Measurements from ENCODE around the gene SYT1. TPM values are rescaled to one million over a fixed set of nuclear protein-coding genes. Genes with fewer than 3 reads are reported as not detected.

SYT1 gene
- total and polyA plus RNA-seq, 10 donors, result 0.56 to 7.3 (median 2.6) TPM

DNA sequence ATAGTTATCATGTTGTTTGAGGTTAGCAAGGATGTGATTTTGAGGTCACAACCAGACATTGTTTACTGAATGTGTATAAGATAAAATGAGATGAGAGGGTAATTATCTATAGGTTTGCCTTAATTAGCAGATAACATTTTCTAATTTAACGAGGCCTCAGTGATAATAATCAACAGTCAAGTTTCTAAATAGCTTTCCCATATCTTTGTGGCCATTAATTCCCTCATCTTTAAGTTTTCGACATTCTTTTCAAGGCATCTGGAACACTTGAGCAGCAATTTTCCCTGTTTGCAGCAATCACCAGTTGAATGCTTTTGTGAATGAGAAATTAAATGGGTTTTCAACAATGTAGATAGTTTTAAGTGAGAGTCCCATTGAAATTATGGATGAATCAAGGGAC, 304.1 kb downstream of the SYT1 start:
- intact Hi-C loops (cut with DNase I; ENCODE audit: low total_unique reads), result no loop called here
- Histone ChIP-seq H3K27ac (no peak overlapping the region), H3K36me3 (no peaks in the 10 kb centered on the region), H3K4me1 (no peaks in the 10 kb centered on the region), H3K4me3 (no peak overlapping the region), H3K27me3 (replicated peaks in 1 of 7) (no peaks in the 10 kb centered on the region), H3K9me3 (peaks cover 0 to 11% (median 4%) of the 10 kb centered on the region in 8 donors)
- WGBS, 5 donors, result 63 to 79% (median 70%) methylated on average over 2 of the region's 2 CpGs
- TF ChIP-seq POLR2A (IDR thresholded peaks at IDR 0.05) (no peak), POLR2AphosphoS5 (IDR thresholded peaks at IDR 0.05) (no peak)
- TF ChIP-seq, protein P1, sequence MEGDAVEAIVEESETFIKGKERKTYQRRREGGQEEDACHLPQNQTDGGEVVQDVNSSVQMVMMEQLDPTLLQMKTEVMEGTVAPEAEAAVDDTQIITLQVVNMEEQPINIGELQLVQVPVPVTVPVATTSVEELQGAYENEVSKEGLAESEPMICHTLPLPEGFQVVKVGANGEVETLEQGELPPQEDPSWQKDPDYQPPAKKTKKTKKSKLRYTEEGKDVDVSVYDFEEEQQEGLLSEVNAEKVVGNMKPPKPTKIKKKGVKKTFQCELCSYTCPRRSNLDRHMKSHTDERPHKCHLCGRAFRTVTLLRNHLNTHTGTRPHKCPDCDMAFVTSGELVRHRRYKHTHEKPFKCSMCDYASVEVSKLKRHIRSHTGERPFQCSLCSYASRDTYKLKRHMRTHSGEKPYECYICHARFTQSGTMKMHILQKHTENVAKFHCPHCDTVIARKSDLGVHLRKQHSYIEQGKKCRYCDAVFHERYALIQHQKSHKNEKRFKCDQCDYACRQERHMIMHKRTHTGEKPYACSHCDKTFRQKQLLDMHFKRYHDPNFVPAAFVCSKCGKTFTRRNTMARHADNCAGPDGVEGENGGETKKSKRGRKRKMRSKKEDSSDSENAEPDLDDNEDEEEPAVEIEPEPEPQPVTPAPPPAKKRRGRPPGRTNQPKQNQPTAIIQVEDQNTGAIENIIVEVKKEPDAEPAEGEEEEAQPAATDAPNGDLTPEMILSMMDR (IDR thresholded peaks at IDR 0.05 in 8 of 11, conservative IDR thresholded peaks at IDR 0.05 in 3 of 11), result no peak
- DNase-seq, result no peak

DNA sequence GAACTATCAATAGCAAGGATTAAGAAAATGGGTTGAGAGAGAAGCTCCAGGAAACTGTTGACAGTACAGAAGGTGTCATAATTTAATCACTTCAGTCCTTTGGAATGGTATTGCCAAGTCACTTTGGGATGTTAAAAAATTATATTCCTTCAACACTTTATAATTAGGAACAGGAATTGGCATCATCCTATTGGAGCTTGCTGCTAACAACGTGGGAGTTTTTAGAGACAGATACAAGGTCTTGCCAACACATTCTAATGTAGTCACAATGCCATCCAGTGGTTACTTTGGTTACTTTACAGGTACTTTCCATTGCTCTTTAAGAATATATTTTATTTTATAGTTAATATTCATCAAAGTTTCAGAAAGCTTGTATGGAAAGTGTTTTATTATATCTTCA, 310.1 kb downstream of the SYT1 start:
- H3K4me1 ChIP-seq, result no peaks in the 10 kb centered on the region
- peaks cover 0 to 11% (median 4%) of the 10 kb centered on the region in 8 donors for H3K9me3 ChIP-seq
- no peak overlapping the region for H3K4me3 ChIP-seq
- no peaks in the 10 kb centered on the region for H3K27me3 ChIP-seq (replicated peaks in 1 of 7)
- TF ChIP-seq, protein P1 (IDR thresholded peaks at IDR 0.05 in 8 of 11, conservative IDR thresholded peaks at IDR 0.05 in 3 of 11), result no peak
- TF ChIP-seq POLR2A (IDR thresholded peaks at IDR 0.05), result no peak
- no peak for TF ChIP-seq POLR2AphosphoS5 (IDR thresholded peaks at IDR 0.05)
- H3K27ac ChIP-seq, result no peak overlapping the region
- no peak for DNase-seq
- 5 to 18% (median 13%) methylated on average over 1 of the region's 1 CpG for WGBS, 5 donors
- intact Hi-C loops (cut with DNase I; ENCODE audit: low total_unique reads), result no loop called here
- H3K36me3 ChIP-seq, result no peaks in the 10 kb centered on the region

DNA sequence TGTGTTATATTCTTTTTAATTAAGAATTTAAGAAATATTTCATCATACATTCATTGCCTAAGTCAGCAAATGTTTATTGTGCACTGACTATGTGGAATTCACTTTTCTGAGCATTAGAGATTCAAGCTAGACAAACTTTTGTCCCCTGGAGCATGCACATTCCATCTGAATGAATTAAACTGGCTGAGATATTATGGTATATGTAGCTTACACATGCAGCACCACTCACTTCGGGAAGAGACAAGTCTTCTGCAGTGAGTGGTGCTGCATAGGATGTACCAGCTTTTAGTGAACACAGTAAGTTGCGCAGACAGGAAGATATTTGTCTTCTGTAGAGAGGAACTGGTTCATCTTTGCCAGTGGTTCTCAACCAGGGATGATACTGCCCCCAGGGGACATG, 318.4 kb downstream of the SYT1 start:
- WGBS, 5 donors, result 82 to 90% (median 86%) methylated on average over 2 of the region's 2 CpGs
- no peaks in the 10 kb centered on the region for H3K27me3 ChIP-seq (replicated peaks in 1 of 7)
- no peak for TF ChIP-seq POLR2AphosphoS5 (IDR thresholded peaks at IDR 0.05)
- TF ChIP-seq, protein P1 (IDR thresholded peaks at IDR 0.05 in 8 of 11, conservative IDR thresholded peaks at IDR 0.05 in 3 of 11), result no peak
- TF ChIP-seq POLR2A (IDR thresholded peaks at IDR 0.05), result no peak
- H3K4me3 ChIP-seq, result no peak overlapping the region
- no peaks in the 10 kb centered on the region for H3K4me1 ChIP-seq
- no peaks in the 10 kb centered on the region for H3K9me3 ChIP-seq
- intact Hi-C loops (cut with DNase I; ENCODE audit: low total_unique reads), result no loop called here
- no peaks in the 10 kb centered on the region for H3K36me3 ChIP-seq
- DNase-seq, result no peak
- no peak overlapping the region for H3K27ac ChIP-seq

DNA sequence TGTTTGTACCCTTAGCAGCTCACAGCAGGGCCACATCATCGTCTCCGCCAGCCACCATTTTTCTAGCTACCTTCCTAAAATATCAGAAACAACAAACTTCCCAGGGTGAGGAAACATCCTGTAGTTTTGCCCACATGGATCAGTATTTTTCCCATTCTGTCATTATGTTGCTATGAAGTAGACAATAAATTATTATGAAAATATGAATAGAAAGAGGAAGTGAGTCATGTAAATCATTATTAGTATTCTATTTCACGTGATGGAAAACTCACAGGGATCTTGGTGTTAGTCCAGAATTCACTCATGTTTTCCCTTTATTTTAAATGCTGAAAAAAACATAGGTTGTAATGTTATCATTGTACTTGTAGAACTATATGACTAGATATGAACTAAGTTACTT, 319.4 kb downstream of the SYT1 start:
- TF ChIP-seq POLR2AphosphoS5 (IDR thresholded peaks at IDR 0.05) (no peak), POLR2A (IDR thresholded peaks at IDR 0.05) (no peak)
- TF ChIP-seq, protein P1 (IDR thresholded peaks at IDR 0.05 in 8 of 11, conservative IDR thresholded peaks at IDR 0.05 in 3 of 11), result no peak
- 53 to 62% (median 59%) methylated on average over 3 of the region's 3 CpGs for WGBS, 5 donors
- Histone ChIP-seq H3K36me3 (no peaks in the 10 kb centered on the region), H3K27ac (no peak overlapping the region), H3K9me3 (no peaks in the 10 kb centered on the region), H3K4me3 (no peak overlapping the region), H3K4me1 (no peaks in the 10 kb centered on the region), H3K27me3 (replicated peaks in 1 of 7) (no peaks in the 10 kb centered on the region)
- intact Hi-C loops (cut with DNase I; ENCODE audit: low total_unique reads), result no loop called here
- DNase-seq, result no peak
